AG09309 (cell line): ENCODE data around the gene ARID3B.

Experiments used
- DNase-seq: peaks from one replicate; pipeline ENCODE4 v3.0.0-alpha.2; 2010; ENCODE audit warnings: low read depth
- H3K4me3 ChIP-seq: 2 replicates; pipeline ENCODE4 v1.5.1; 2011; ENCODE audit warnings: mild to moderate bottlenecking, low read depth, low read length, moderate library complexity; ENCODE audit not compliant: control insufficient read depth
- CTCF ChIP-seq: IDR thresholded peaks from 2 replicates; pipeline ENCODE4 v1.5.1; 2011; ENCODE audit warnings: mild to moderate bottlenecking, low read depth, low read length, inconsistent platforms; ENCODE audit not compliant: insufficient read depth, control insufficient read depth; ENCODE audit errors: missing control alignments

Gene ARID3B

GRCh38 chr15:74542166-74543042 lies 1.4 kb downstream of the ARID3B start:
- H3K4me3 ChIP-seq, result no peak overlapping the region
- no peak for TF ChIP-seq CTCF
- DNase-seq, result no peak

- no peak for DNase-seq
- TF ChIP-seq CTCF, result no peak
- no peak overlapping the region for H3K4me3 ChIP-seq
These were observed 2.0 kb downstream of the ARID3B start for GRCh38 chr15:74543043-74543422.

GRCh38 chr15:74543583-74543982 lies 2.6 kb downstream of the ARID3B start:
- DNase-seq, result no peak
- no peak overlapping the region for H3K4me3 ChIP-seq
- no peak for TF ChIP-seq CTCF

- no peak for TF ChIP-seq CTCF
- DNase-seq, result no peak
- H3K4me3 ChIP-seq, result no peak overlapping the region
These were observed 4.1 kb downstream of the ARID3B start for GRCh38 chr15:74545086-74545485.

- H3K4me3 ChIP-seq, result no peak overlapping the region
- peak; percentile 95 for DNase-seq
- no peak for TF ChIP-seq CTCF
These were observed 5.0 kb downstream of the ARID3B start for GRCh38 chr15:74545776-74546656.

- H3K4me3 ChIP-seq, result no peak overlapping the region
- no peak for DNase-seq
These were observed 6.6 kb downstream of the ARID3B start for GRCh38 chr15:74547616-74548015.

More at GRCh38 chr15:74547616-74548015, 6.6 kb downstream of the ARID3B start:
- no peak for TF ChIP-seq CTCF
